ENCODE results near the gene F2.

Gene F2

DNA sequence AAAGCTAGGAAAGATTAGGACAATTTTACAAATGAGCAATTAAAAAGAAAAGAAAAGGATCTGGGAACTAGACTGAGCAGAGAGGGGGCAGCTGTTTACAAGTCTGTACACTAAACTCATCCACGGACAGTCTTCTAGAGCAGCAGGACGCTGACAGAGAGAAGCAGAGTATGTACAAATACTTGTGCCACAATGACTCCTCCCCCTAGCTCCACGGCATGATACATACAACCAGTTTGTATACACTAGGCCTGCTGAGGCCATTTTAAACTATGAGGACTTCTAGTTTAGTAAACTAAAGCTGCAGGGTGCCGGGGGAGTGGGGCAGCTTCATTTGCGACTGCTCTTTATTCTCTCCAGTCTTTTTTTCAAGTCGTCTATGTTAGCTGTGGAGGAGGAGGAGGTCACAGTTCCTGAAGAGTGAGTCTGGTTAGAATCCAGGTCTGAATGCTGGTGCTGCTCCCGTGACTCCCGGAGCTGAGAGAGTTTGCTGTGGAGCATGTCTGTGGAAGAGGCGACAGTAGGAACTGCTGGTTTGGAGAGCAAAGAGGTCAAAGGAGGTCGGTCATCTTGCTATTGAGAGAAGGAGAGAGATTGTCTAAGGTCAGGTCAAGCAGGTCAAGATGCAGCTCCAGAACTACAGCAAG lies 24.8 kb downstream of the F2 start:
- no peak for DNase-seq

DNA sequence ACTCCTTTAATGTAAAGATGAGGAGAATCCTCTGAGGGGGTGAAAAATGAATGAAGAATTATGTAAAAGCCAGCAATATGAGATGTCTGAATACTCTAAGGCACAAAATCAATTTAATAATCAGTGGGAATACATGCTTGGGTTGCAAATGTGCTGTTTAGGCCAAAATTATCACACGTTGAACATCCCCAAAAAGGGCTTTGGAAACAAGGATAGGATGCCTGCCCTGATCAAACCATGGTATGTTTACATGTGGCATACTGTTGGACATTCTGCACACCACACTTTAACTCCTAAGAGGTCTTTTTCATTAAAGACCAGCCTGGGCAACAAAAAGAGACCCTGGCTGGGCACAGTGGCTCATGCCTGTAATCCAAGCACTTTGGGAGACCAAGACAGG lies 26.3 kb downstream of the F2 start:
- DNase-seq = no peak

DNA sequence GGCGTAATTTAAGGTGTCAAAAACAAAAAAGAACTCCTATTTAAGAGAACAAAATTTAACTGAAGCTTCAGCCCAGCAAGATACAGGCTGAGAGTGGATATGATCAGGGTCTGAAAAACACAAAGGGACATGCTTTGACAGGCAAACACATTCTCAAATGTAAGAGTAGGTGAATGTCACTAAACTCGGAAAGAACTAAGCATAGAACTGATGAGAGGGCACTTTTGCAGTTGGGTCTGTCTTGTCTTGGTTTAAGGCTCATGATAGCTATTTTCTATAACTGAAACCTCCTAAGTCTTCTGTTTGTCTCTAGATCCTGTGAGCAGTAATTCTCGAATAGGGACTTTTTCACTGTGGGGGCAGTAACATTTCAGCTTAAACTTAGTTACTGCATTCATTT lies 27.0 kb downstream of the F2 start:
- DNase-seq = no peak

DNA sequence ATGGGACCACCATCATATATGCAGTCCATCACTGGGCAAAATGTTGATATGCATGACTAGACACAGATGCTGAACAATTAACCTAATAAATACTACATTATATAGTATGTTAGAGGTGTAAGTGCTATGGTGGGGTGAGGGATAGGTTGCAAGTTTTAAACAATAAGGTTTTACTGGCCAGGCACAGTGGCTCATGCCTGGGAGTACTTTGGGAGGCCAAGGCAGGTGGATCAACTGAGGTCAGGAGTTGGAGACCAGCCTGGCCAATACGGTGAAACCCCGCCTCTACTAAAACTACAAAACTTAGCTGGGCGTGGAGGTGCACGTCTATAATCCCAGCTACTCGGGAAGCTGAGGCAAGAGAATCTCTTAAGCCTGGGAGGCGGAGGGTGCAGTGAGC lies 28.1 kb downstream of the F2 start:
- no peak for DNase-seq

DNA sequence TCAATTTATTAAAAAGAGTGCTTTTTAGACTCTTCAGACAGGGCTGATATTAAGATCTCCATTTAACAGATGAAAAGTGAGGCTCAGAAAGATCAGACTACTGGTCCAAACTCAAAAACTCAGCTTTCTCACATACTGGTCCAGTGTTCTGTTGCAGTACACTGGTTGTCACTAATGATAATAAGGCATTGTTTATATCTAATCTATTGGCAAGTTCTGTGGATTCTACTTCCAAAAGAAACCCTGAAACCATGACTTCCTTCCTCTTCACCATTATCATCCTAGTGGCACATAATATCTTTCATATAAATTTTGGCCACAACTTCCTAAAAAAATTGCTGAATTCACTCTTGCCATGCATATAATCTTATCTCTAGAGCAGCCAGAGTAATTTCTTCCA lies 36.9 kb downstream of the F2 start:
- DNase-seq = no peak

DNA sequence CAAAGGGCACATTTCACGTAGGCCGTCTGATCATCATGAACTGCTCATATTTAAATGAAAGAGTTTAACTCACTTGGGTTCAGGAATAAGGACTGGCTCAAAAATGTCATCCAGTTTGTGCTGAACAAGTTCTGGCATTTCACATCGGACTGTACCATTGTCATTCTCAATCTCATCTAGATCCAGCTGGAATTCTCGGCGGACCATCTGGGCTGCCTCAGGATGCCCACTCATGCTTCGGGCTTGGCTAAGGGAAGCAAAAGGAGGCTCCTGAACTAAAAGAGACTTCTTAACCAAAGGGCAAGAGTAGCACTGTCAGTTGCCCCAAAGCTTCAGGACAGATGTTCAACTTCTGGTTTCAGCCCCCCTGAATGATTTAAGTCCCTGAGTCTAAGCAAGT lies 40.2 kb downstream of the F2 start:
- DNase-seq = no peak

DNA sequence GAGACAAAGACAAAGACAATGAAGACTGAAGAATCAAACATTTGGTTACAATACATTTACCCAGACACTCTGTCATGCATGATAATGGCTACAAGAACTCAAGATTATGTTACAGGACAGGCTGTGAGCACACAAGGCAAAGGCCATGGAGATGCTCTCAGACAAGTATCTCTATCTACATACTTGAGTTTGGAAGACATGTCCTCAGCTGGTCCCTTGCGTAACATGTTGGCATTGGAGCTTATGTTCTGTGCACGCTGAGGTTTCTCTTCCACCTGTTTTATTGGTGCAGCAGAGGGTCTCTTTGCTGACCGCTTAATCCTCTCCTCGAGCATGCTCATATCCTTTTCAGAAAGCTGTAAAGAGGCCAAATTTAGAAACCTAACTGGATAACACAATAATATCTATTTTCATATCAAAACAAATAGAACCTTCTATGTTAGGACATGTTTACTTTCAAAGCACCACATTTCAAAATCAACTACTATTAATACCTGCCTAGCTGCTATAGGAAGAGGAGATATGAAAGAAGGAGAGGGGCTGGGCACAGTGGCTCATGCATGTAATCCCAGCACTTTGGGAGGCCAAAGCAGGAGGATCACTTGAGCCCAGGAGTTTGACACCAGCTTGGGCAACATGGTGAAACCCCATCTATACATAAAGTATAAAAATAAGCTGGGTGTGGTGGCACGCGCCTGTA lies 41.6 kb downstream of the F2 start:
- DNase-seq = no peak

DNA sequence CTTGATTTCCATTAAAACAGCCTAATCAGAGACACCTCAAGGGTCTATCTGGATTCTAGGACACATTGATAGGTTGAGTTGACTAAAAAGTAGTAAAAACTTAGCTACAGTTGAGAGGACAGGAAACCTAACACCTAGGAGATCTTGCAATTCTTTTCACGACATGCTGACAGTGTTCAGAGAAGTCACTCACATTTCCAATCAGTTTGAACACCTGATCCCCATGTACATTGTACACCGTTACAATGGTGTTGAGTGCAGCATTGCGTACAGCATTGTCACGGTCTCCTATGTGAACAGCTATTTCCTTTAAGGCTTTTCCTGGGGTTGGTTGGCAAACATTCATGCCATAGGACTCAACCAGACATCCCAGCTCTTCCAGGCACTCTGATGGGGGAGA lies 42.8 kb downstream of the F2 start:
- no peak for DNase-seq

DNA sequence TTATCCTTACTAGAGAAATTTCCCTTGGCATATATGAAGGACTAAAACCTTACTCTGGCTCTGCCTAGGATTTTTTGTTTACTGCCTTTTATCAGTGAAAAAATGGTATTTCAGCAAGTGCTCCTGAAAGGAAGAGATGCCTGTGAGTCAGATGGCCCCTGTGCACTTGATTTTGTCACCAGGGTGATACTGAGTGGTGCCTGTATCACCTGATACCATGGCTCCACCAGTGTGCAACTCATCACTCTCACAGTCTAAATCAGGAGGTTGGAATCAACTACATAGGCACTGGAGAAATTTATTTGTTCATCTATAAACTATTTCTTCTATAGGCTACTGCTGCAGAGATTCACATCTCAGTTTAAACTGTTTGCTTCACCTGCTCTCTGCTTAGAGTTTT lies 43.2 kb downstream of the F2 start:
- DNase-seq = no peak

DNA sequence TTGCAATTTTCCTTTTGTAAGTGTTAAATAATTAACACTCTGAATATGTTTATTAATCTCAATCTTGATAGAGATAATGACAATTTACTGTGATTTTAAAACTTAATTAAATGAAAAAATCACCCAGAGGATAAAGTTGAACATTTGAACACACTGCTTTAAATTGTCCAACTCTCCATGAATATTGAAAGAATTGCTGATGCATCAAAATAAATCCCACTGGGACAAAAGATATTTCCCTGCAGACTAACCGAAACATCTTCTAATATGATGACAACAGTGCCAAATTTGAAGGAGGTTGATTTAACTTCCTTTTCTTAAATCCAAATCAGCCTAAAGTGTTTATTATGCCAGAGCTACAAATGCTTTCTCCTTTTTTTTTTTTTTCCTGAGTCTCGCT lies 47.6 kb downstream of the F2 start:
- no peak for DNase-seq

DNA sequence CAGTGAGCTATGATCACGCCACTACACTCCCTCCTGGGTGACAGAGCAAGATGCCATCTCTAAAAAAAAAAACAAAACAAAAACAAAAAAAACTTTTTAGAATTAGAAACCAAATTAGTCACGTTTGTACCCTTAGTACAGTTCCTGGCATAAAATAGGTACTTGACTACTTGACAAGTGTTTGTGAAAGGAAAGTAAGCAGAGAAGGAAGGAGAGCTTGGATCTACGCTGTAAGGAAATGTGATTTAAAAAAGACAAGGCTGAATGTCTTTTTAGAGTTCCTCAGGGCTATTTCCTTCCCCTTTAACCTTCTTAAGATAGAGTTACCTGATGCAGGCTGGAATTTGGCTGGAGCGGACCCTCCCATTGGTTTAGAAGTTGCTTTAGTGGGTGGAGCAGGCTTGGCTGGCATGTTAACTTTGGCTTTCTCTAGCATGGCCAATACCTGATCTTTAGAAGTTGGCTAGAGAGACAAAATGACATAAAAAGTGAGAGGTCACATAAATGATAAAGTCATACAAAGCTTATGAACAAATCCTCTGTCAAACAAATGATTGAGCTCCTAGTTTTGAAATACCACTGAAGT lies 50.7 kb downstream of the F2 start:
- no peak for DNase-seq

DNA sequence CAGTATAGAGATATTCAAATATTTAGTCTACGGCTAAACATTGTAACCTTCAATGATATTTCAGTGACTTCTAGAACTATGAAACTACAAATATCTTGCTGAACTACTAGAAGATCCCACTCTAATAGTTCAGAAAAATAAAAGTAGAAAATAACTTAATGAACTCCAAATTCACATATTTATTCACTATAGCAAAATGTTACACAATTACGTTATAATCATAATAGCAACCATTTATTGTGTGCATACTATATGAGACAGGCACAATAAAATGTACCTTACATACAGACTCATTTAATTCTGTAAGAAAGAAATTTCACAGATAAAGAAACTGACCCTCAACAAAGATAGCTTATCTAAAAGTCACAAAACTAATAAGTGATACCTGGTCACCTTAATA lies 57.9 kb downstream of the F2 start:
- no peak for DNase-seq

DNA sequence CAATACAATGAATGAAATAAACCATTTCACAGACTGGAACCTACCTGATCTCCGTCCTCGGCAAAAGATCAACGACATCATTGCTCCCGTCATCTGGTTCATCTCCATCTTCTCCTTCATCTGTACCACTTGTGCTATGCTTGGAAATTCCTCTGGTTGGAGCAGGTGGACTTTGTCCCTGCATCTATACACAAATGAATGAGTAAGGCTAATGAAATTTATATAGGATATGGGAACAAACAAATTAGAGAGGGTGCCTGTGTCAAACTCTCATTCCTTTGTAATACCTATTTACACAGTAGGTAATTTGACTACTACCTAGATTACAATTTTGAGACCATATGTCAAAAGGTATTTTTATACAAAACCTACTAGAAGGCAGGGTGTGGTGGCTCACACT lies 59.4 kb downstream of the F2 start:
- DNase-seq = no peak

All from DMS79 (cell line).